Measurements from ENCODE around the gene NPY5R.

NPY5R gene

DNA sequence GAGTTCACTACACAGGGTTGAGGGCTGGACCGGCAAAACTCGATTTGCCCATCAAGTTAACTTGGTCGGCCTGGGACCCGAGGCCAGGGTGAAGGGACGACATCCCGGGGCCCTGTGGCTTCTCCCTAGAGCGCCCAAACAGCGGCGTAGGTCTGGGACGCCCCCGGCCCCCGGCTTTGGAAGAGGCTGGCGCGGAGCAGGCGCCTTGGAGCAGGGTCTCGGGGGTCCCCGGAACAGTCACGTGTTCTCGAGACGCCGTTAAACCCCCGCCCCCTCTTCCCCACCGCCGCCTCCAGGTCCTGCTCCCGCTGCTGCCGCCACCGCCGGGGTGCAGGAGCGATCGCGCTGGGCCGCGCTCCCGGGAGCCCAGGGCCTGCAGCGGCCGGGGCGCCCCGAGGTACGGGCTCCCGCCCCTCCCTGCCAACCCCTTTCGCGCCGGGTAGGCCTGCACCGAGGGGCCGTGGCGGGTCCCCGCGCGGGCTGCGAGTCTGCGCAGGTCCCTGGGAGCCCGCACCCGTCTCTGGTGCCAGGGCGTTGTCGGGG lies at the start of gene NPY5R:
Gene NPY5R, plus strand, starts transcription at position 289 of the 543 bp plus-strand sequence. CDS start 6,382 bp downstream, outside the sequence.
- DNase-seq (ENCODE audit: low read depth) = no peak

DNA sequence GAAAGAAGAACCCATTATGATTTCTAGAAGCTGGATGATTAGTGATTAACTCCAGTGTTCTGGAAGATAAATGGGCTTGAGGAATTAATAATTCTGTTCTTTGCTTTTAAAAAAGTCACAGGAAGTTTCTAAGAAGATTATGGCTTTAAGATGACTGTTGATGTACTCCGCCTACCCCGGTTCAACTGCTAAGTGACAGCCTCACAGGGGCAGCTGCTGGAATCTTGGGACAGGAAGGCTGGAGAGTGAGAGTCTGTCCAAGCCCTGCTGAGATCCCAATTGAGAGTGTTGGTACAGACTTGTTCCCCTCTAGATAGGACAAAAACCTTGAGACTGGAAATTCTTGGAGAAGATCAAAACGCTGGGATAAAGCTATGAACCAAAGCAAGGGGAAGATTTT lies 48.6 kb upstream of the NPY5R start:
- DNase-seq (ENCODE audit: low read depth) = no peak

DNA sequence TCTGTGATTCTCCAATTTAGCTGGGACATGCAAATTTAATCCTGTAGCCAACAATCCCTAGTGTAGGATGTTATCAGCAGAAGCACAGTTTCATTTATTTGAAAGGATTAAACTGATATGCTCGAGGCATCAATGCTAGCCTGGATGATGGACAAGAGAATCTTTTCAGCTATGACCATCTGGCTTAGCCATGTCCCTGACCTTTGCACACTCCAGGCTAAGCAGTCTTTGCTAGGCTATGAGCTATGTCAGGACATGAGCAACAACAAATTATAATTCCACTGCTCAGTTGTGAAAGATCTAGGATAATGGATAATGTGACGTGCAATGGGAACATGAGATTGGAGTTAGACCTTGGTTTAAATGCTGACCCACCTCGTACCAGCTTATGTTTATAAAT lies 43.2 kb upstream of the NPY5R start:
- DNase-seq (ENCODE audit: low read depth) = no peak

DNA sequence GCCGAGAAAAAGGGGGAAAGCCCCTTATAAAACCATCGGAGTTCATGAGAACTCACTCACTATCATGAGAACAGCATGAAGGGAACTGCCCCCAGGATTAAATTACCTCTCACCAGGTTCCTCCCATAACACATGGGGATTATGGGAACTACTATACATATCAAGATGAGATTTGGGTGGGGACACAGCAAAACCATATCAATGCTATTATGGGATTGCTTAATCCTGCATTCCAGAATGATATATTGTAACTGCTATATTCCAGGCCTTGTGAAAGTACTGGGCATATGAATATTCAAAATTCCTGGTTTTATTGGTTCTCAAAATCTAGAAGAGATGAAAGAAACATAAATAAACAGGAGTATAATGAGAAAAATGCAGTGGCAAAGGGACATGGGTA lies 40.6 kb upstream of the NPY5R start:
- DNase-seq (ENCODE audit: low read depth) = no peak

- DNase-seq (ENCODE audit: low read depth) = no peak
These were observed 34.2 kb upstream of the NPY5R start for GRCh38 chr4:163309466-163309865.

GRCh38 chr4:163317110-163317509 lies 26.6 kb upstream of the NPY5R start:
- no peak for DNase-seq (ENCODE audit: low read depth)

- DNase-seq (ENCODE audit: low read depth) = no peak
These were observed 12.6 kb upstream of the NPY5R start for GRCh38 chr4:163330916-163331628.

DNA sequence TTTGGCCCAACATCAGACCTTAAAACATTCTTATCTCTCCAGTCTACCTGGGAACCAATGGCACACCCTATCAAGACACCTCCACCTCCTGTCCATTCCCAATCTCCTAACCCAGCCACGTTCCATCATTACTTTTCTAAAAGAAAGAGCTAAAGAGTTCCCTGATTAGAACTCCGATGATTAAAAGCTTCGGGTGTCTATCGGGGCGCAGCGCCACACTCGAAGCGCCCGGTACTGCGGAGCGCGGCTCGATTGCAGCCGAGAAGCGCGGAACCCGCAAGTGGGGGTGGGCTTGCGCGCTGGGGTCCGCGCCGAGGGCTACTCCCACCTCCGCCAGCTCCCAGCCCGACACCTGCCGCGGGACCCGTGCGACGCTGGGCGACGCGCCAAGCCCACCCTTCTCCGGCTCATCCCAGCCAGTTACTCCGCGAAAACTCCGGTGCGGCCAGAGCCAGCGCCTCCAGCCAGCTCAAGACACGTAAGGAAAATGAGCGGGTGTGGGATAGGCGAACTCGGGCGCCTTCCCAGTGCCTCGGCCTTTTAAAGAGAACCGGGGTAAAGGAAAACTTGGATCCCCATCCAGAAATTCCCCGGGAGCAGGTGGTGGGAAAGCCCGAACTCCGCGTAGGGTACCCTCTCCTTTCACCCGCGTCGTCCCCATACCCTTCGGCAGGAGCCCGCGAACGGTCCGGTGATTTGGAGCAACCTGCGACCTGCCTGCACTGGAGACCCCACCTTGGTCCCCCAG lies 11.9 kb upstream of the NPY5R start:
- no peak for DNase-seq (ENCODE audit: low read depth)

- DNase-seq (ENCODE audit: low read depth) = no peak
These were observed 10.9 kb upstream of the NPY5R start, which contains the start of gene NPY1R for GRCh38 chr4:163332526-163333406. TSS of gene NPY1R (minus strand) at chr4:163332596. CDS start at chr4:163326554, 6,042 bp downstream.

GRCh38 chr4:163335384-163335783 lies 8.3 kb upstream of the NPY5R start:
- no peak for DNase-seq (ENCODE audit: low read depth)

GRCh38 chr4:163344147-163345125 lies 744 bp downstream of the NPY5R start:
- DNase-seq (ENCODE audit: low read depth) = no peak

- no peak for DNase-seq (ENCODE audit: low read depth)
These were observed 7.0 kb downstream of the NPY5R start for GRCh38 chr4:163350672-163351071.

DNA sequence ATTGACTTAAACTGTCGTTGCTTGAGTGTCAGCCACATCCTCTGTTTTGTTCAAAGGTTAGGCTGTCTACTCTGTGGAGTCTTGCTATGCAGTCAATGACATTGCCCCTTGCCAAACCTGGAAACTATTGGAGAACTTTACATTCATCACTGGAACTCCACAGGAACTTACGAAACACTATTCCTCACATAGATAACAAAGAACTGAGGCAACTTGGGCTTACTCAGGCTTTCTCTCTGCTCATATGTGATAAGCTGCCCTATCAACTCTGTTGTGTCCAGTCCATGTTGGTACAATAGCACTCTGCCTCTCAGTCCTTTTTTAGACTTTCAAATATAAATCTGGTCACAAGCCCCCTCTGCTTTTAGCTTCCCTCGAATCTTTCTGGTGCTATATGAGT lies 9.4 kb downstream of the NPY5R start:
- no peak for DNase-seq (ENCODE audit: low read depth)

DNA sequence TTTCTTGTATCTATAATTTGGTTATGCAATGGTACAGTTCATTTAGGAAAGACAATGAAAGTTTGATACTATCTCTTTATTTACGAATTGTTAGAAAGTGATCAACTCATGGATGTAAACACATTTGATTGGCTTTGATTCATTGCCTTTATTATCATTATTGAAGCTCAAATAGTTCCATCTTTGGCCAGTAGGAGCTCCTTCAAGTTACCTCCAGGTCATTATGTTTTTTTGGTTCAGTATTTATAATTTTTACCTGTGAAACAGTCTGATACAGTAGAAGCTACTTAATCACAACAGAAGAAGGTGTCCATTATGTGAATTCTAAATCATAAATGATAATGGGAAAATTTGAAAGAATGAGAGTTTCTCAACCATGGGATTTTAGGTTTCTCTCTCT lies 12.4 kb downstream of the NPY5R start:
- no peak for DNase-seq (ENCODE audit: low read depth)

GRCh38 chr4:163367651-163368050 lies 24.0 kb downstream of the NPY5R start:
- DNase-seq (ENCODE audit: low read depth) = no peak

DNA sequence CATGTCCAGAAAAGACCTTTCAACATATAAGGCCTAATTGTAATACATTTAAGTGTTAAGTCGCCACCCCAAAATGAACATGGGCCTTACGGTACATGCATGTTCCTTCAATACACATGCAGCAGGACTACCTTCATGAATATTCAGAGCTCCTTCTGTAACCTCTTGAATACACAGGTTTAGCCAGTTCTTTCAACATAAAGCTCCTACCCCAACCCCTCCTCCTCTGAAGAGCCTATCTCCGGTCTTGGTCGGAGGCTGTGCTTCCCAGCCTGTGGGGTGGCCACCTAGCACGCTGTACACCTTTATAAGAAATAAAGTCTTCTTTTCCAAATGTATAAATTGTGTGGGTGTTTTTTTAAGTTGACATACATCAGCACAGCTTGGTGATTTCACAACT lies 28.3 kb downstream of the NPY5R start:
- DNase-seq (ENCODE audit: low read depth) = no peak

DNA sequence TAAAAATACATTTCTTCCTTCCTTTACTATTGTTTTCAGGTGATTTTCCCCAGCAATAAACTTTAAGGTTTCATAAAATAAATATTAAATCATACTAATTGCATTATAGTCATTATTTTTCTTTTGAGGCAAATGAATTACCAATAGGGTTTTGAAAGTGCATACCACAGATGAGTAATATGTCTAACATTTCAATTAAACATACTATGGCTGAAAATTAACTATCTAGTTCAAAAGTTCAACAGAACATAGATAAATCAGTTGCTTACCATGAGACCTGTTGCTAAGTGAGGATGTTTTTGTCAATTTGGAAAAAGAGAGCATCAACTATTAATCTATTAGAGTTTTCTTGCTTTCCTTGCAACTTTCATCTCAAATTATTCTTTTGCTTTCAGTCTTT lies 35.0 kb downstream of the NPY5R start:
- no peak for DNase-seq (ENCODE audit: low read depth)

- DNase-seq (ENCODE audit: low read depth) = no peak
These were observed 37.0 kb downstream of the NPY5R start for GRCh38 chr4:163380703-163381102.

- DNase-seq (ENCODE audit: low read depth) = no peak
These were observed 38.6 kb downstream of the NPY5R start for GRCh38 chr4:163382178-163382869.

GRCh38 chr4:163384434-163384833 lies 40.7 kb downstream of the NPY5R start:
- no peak for DNase-seq (ENCODE audit: low read depth)
